Activated naive CD4-positive, alpha-beta T cell treated with anti-CD3 and anti-CD28 coated beads for 36 hours (primary cell): ENCODE data around the gene CDAN1. TPM values are rescaled to one million over a fixed set of nuclear protein-coding genes. Genes with fewer than 3 reads are reported as not detected.

Source experiments
- CTCF ChIA-PET: fragments of 350-600 bp; sonication (Branson Sonifier 250); formaldehyde crosslinking; loops from one replicate; lab custom pipeline; 2021; ENCODE audit warnings: antibody characterized with exemption; lab: Charles Lee
- DNase-seq: peaks from one replicate; pipeline ENCODE4 v3.0.0-alpha.2; 2020
- H3K27ac Mint-ChIP-seq: one replicate; pipeline ENCODE4 v1.8.0; 2021; ENCODE audit warnings: mild to moderate bottlenecking, mixed read lengths
- H3K27me3 Mint-ChIP-seq: one replicate; pipeline ENCODE4 v1.8.0; 2021; ENCODE audit warnings: low read depth, mixed read lengths
- H3K36me3 Mint-ChIP-seq: one replicate; pipeline ENCODE4 v1.8.0; 2021; ENCODE audit warnings: low read depth, mixed read lengths
- H3K4me1 Mint-ChIP-seq: one replicate; pipeline ENCODE4 v1.8.0; 2021; ENCODE audit warnings: low read depth, mixed read lengths
- H3K4me3 Mint-ChIP-seq: one replicate; pipeline ENCODE4 v1.8.0; 2021; ENCODE audit warnings: mild to moderate bottlenecking, moderate library complexity, mixed read lengths
- H3K9me3 Mint-ChIP-seq: one replicate; pipeline ENCODE4 v1.8.0; 2021; ENCODE audit warnings: mixed read lengths
- intact Hi-C: fragments of 100-400 bp; cut with micrococcal nuclease; formaldehyde crosslinking; loops from one replicate; pipeline ENCODE4 v1.15.1; 2023
- total RNA-seq, 2 experiments: library from RNA; stranded (reverse); gene quantifications; one replicate each; pipeline ENCODE4 v1.2.3, GENCODE V29; 2021

The CDAN1 gene
- total RNA-seq, 2 experiments from 2014 or later = 19.9 to 21.9 TPM

DNA sequence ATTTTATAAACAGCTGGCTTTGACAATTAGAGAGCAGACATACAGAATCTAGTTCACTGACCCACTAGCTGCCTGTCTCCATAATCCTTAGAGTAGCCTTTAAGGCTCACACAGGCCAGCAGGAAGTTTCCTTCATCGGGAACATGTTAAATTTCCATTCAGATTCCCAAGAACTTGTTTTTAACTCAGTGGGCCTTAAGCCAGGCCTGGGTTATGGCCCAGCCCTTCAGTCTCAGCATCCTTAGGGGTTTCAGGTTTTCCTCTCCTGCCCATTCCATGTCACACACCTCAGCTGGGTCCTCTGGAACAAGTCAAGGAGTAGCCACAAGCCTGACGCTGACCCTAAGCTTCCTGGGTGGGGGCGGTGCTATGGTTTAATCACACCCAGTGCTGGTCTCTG, 15.0 kb downstream of the CDAN1 start:
- Mint-ChIP-seq H3K4me1 (no peaks in the 10 kb centered on the region), H3K27me3 (no peaks in the 10 kb centered on the region), H3K27ac (no peak overlapping the region), H3K9me3 (no peaks in the 10 kb centered on the region), H3K4me3 (no peak overlapping the region), H3K36me3 (peaks cover 17% of the 10 kb centered on the region)
- CTCF ChIA-PET = interaction anchor here (1.5 kb wide), 1 partner anchor 14 kb away, joined by 4 read pairs; no protein-coding TSS in a partner anchor
- intact Hi-C loops = no loop called here
- no peak for DNase-seq

GRCh38 chr15:42721016-42721415, 15.9 kb downstream of the CDAN1 start:
- intact Hi-C loops = no loop called here
- Mint-ChIP-seq H3K4me3 (no peak overlapping the region), H3K9me3 (no peaks in the 10 kb centered on the region), H3K27me3 (no peaks in the 10 kb centered on the region), H3K4me1 (no peaks in the 10 kb centered on the region), H3K36me3 (peaks cover 14% of the 10 kb centered on the region), H3K27ac (no peak overlapping the region)
- CTCF ChIA-PET = interaction anchor here (1.3 kb wide), 1 partner anchor 15 kb away, joined by 3 read pairs; no protein-coding TSS in a partner anchor
- DNase-seq = no peak

GRCh38 chr15:42720071-42720470, 16.9 kb downstream of the CDAN1 start:
- DNase-seq = no peak
- intact Hi-C loops = no loop called here
- Mint-ChIP-seq H3K4me1 (no peaks in the 10 kb centered on the region), H3K9me3 (no peaks in the 10 kb centered on the region), H3K36me3 (peaks cover 9% of the 10 kb centered on the region), H3K4me3 (no peak overlapping the region), H3K27ac (no peak overlapping the region), H3K27me3 (no peaks in the 10 kb centered on the region)
- CTCF ChIA-PET = interaction anchor here (1.3 to 1.6 kb wide), 2 partner anchors 14 to 206 kb away, joined by 3 to 5 read pairs; no protein-coding TSS in a partner anchor

- Mint-ChIP-seq H3K27ac (no peak overlapping the region), H3K4me3 (no peak overlapping the region), H3K36me3 (peaks cover 1% of the 10 kb centered on the region), H3K27me3 (no peaks in the 10 kb centered on the region), H3K4me1 (no peaks in the 10 kb centered on the region), H3K9me3 (no peaks in the 10 kb centered on the region)
- no peak for DNase-seq
- intact Hi-C loops = no loop called here
- CTCF ChIA-PET = interaction anchor here (1.6 kb wide), 1 partner anchor 207 kb away, joined by 5 read pairs; no protein-coding TSS in a partner anchor
Measured at GRCh38 chr15:42719043-42719442, 17.9 kb downstream of the CDAN1 start.

GRCh38 chr15:42716626-42717025, 20.3 kb downstream of the CDAN1 start:
- no peaks in the 10 kb centered on the region for H3K36me3 Mint-ChIP-seq
- intact Hi-C loops = no loop called here
- no peaks in the 10 kb centered on the region for H3K27me3 Mint-ChIP-seq
- no peak overlapping the region for H3K4me3 Mint-ChIP-seq
- H3K4me1 Mint-ChIP-seq = no peaks in the 10 kb centered on the region
- CTCF ChIA-PET = interaction anchor here (0.7 to 1.1 kb wide), 2 partner anchors 10 to 13 kb away, joined by 3 read pairs; no protein-coding TSS in a partner anchor
- no peak for DNase-seq
- H3K27ac Mint-ChIP-seq = no peak overlapping the region
- no peaks in the 10 kb centered on the region for H3K9me3 Mint-ChIP-seq

DNA sequence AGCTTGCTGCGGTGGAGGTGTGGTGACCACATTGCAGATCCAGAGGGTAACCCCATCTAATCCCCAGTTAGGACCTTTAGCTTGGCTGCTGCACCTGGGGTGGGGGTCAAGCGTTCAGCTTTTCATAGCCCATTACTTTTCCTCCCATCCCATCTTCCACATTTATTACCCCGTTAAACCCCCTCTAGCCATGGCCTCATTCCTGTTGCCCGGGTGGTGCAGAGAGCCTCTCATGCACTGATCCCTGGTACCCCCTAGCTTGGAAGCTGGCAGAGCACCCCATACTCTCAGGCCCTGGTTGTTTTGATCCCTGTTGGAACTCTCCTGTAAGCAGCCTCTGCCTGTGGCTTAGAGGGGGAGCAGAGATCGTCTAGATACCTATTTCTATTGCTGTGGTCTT, 20.8 kb downstream of the CDAN1 start:
- intact Hi-C loops = no loop called here
- Mint-ChIP-seq H3K27me3 (no peaks in the 10 kb centered on the region), H3K4me1 (no peaks in the 10 kb centered on the region), H3K27ac (no peak overlapping the region), H3K36me3 (no peaks in the 10 kb centered on the region), H3K9me3 (no peaks in the 10 kb centered on the region), H3K4me3 (no peak overlapping the region)
- no peak for DNase-seq
- CTCF ChIA-PET = no interaction called here

DNA sequence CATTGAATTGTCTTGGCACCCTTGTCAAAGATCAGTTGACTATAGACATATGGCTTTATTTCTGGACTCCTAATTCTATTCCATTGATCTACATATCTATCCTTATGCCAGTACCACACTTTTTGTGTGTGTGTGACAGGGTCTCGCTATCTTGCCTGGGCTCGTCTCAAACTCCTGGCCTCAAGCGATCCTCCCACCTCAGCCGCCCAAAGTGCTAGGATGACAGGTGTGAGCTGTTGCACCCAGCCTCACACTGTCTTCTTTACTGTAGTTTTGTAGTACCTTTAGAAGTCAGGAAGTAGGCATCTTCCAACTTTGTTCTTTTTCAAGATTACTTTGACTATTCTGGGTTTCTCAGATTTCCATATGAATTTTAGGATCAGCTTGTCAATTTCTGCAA, 24.3 kb downstream of the CDAN1 start:
- H3K4me1 Mint-ChIP-seq = peaks cover 6% of the 10 kb centered on the region
- H3K27ac Mint-ChIP-seq = no peak overlapping the region
- H3K9me3 Mint-ChIP-seq = no peaks in the 10 kb centered on the region
- H3K36me3 Mint-ChIP-seq = no peaks in the 10 kb centered on the region
- no peak overlapping the region for H3K4me3 Mint-ChIP-seq
- DNase-seq = no peak
- CTCF ChIA-PET = no interaction called here
- intact Hi-C loops = no loop called here
- H3K27me3 Mint-ChIP-seq = no peaks in the 10 kb centered on the region

- DNase-seq = no peak
- CTCF ChIA-PET = interaction anchor here (1.1 kb wide), 1 partner anchor 39 kb away, joined by 3 read pairs; no protein-coding TSS in a partner anchor
- intact Hi-C loops = no loop called here
- no peaks in the 10 kb centered on the region for H3K27me3 Mint-ChIP-seq
- peaks cover 6% of the 10 kb centered on the region for H3K4me1 Mint-ChIP-seq
- no peak overlapping the region for H3K27ac Mint-ChIP-seq
- H3K36me3 Mint-ChIP-seq = no peaks in the 10 kb centered on the region
- H3K9me3 Mint-ChIP-seq = no peaks in the 10 kb centered on the region
- H3K4me3 Mint-ChIP-seq = no peak overlapping the region
Measured at GRCh38 chr15:42711746-42712145, 25.2 kb downstream of the CDAN1 start.

DNA sequence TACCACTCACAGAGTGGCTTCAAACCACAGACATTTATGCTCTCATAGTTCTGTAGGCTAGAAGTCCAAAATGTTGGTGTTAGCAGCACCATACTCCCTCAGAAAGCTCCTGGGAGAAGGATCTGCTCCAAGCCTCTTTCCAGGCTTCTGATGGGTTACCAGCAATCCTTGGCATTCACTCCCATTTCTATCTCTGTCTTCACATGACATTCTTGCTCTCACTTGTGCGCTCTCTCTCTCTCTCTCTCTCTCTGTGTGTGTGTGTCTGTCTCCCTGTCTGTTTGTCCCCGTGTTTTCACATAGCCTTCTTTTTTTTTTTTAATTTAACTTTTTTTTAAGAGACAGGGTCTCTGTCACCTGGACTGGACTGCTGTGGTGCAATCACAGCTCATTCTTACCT, 26.3 kb downstream of the CDAN1 start:
- no peak overlapping the region for H3K4me3 Mint-ChIP-seq
- peaks cover 6% of the 10 kb centered on the region for H3K4me1 Mint-ChIP-seq
- H3K27me3 Mint-ChIP-seq = no peaks in the 10 kb centered on the region
- H3K27ac Mint-ChIP-seq = no peak overlapping the region
- H3K9me3 Mint-ChIP-seq = no peaks in the 10 kb centered on the region
- no peak for DNase-seq
- CTCF ChIA-PET = interaction anchor here (0.6 to 1.1 kb wide), 5 partner anchors 25 to 639 kb away, joined by 3 to 4 read pairs (median 3); no protein-coding TSS in a partner anchor
- H3K36me3 Mint-ChIP-seq = no peaks in the 10 kb centered on the region
- intact Hi-C loops = no loop called here

DNA sequence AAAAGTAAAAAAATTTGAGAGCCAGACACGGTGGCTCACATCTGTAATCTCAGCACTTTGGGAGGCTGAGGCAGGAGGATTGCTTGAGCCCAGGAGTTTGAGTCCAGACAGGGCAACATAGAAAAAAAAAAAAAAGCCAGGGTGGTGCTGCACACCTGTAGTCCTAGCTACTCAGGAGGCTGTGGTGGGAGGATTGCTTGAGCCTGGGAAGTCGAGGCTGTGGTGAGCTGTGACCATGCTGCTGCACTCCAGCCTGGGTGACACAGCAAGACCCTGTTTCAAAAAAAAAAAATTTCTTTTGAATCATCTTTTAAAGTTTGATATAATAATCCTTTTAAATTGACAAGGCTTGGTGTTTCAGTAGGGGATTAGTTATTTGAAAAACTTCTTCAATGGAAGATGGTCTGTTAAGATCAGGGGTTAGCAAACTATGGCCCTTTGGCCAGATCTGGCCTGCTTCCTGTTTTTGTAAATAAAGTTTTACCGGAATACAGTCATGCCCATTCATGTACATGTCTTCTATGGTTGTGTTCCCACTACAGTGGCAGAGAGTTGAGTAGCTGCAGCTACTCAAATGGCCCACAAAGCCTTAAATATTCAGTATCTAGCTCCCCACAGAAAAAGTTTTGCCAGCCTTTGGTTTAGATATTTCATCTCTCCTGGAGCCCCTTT, 28.9 kb downstream of the CDAN1 start:
- Mint-ChIP-seq H3K27me3 (no peaks in the 10 kb centered on the region), H3K27ac (no peak overlapping the region), H3K36me3 (no peaks in the 10 kb centered on the region), H3K9me3 (no peaks in the 10 kb centered on the region), H3K4me3 (no peak overlapping the region), H3K4me1 (peaks cover 6% of the 10 kb centered on the region)
- no peak for DNase-seq
- intact Hi-C loops = no loop called here
- CTCF ChIA-PET = interaction anchor here (0.7 kb wide), 1 partner anchor 69 kb away, joined by 5 read pairs; no protein-coding TSS in a partner anchor

DNA sequence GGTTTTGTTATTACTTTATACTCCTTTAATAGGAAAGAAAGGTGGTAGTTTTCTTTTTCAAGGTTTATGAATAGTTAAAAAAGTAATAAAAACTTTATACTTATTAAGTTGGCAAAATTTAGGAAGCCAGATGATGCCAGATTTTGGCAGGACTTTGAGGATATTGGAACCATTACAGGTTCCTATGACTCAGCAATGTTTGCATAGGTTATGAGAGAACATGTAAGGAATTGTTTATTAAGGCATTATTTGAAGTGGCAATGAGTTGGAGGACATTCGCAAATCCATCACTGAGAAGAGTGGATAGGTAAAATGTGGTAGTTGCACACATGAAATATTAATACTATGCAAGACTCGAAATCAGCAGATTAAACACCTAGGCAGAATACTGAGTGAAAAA, 29.9 kb downstream of the CDAN1 start:
- Mint-ChIP-seq H3K27me3 (no peaks in the 10 kb centered on the region), H3K27ac (no peak overlapping the region), H3K36me3 (no peaks in the 10 kb centered on the region), H3K9me3 (no peaks in the 10 kb centered on the region), H3K4me3 (no peak overlapping the region), H3K4me1 (peaks cover 6% of the 10 kb centered on the region)
- DNase-seq = no peak
- intact Hi-C loops = no loop called here
- CTCF ChIA-PET = interaction anchor here (0.6 kb wide), 1 partner anchor 343 kb away, joined by 3 read pairs; no protein-coding TSS in a partner anchor

DNA sequence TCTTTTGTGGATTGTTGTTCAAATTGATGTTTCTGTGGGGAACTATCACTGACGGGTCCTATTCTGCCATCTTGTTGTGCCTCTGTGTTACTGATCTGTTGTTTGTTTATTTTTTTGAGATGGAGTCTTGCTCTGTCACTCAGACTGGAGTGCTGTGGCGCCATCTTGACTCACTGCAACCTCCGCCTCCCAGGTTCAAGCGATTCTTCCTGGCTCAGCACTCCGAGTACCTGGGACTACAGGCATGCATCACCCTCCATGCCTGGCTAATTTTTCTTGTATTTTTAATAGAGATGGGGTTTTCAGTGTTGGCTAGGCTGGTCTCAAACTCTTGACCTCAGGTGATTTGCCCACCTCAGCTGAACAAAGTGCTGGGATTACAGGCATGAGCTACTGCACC, 31.6 kb downstream of the CDAN1 start:
- Mint-ChIP-seq H3K36me3 (no peaks in the 10 kb centered on the region), H3K4me3 (no peak overlapping the region)
- CTCF ChIA-PET = interaction anchor here (0.6 to 1.6 kb wide), 6 partner anchors 13 to 356 kb away, joined by 3 to 8 read pairs (median 4); no protein-coding TSS in a partner anchor

More for the DNA sequence above, 31.6 kb downstream of the CDAN1 start:
- H3K27ac Mint-ChIP-seq = no peak overlapping the region
- H3K4me1 Mint-ChIP-seq = peaks cover 6% of the 10 kb centered on the region
- H3K9me3 Mint-ChIP-seq = no peaks in the 10 kb centered on the region
- DNase-seq = no peak
- intact Hi-C loops = no loop called here
- no peaks in the 10 kb centered on the region for H3K27me3 Mint-ChIP-seq
